Neural cell (in vitro differentiated cells): ENCODE data around the gene SPTBN2. TPM values are rescaled to one million over a fixed set of nuclear protein-coding genes. Genes with fewer than 3 reads are reported as not detected.

Source experiments
- H2AFZ ChIP-seq: fragments of 200-600, 300-800 bp; sonication (generic), shearing (Covaris generic); 2 replicates; pipeline ENCODE4 v1.6.0; 2014; ENCODE audit warnings: low read depth, mild to moderate bottlenecking, antibody characterized with exemption, low read length, moderate library complexity
- H3F3A ChIP-seq: fragments of 200-600 bp; shearing (Covaris generic); 2 replicates; pipeline ENCODE4 v1.6.1; 2016; ENCODE audit warnings: mild to moderate bottlenecking, moderate library complexity, mixed read lengths, antibody characterized with exemption, low read length; ENCODE audit not compliant: insufficient read depth, poor library complexity, severe bottlenecking
- H3K27ac ChIP-seq: fragments of 200-600, 300-800 bp; sonication (generic), shearing (Covaris generic); 2 replicates; pipeline ENCODE4 v1.5.1; 2014; ENCODE audit warnings: mild to moderate bottlenecking, low read length, moderate library complexity
- H3K27me3 ChIP-seq: fragments of 300-800, 200-600 bp; sonication (generic), shearing (Covaris generic); 2 replicates; pipeline ENCODE4 v1.6.0; 2014; ENCODE audit warnings: mild to moderate bottlenecking, low read depth, low read length, moderate library complexity; ENCODE audit not compliant: insufficient read depth
- H3K36me3 ChIP-seq: fragments of 300-800, 200-600 bp; sonication (generic), shearing (Covaris generic); 2 replicates; pipeline ENCODE4 v1.5.1; 2014; ENCODE audit warnings: mild to moderate bottlenecking, antibody characterized with exemption, low read length, moderate library complexity; ENCODE audit not compliant: insufficient read depth
- H3K4me2 ChIP-seq: fragments of 300-800, 200-600 bp; sonication (generic), shearing (Covaris generic); 2 replicates; pipeline ENCODE4 v1.6.0; 2014; ENCODE audit warnings: mild to moderate bottlenecking, low read length
- H3K4me3 ChIP-seq: fragments of 300-800, 200-600 bp; sonication (generic), shearing (Covaris generic); 2 replicates; pipeline ENCODE4 v1.5.1; 2014; ENCODE audit warnings: mild to moderate bottlenecking, low read length, moderate library complexity
- H3K79me2 ChIP-seq: fragments of 200-600 bp; shearing (Covaris generic); replicated peaks from 2 replicates; pipeline ENCODE4 v1.6.0; 2014; ENCODE audit warnings: mild to moderate bottlenecking, low read length, moderate library complexity; ENCODE audit not compliant: insufficient read depth
- H3K9ac ChIP-seq: fragments of 300-800, 200-600 bp; sonication (generic), shearing (Covaris generic); 2 replicates; pipeline ENCODE4 v1.6.1; 2016; ENCODE audit warnings: mild to moderate bottlenecking, low read length, mixed read lengths
- H3K9me2 ChIP-seq: fragments of 200-600 bp; shearing (Covaris generic); 2 replicates; pipeline ENCODE4 v1.6.1; 2016; ENCODE audit warnings: mild to moderate bottlenecking, low read length, mixed read lengths; ENCODE audit not compliant: insufficient read depth
- H3K9me3 ChIP-seq: fragments of 200-600, 300-800 bp; sonication (generic), shearing (Covaris generic); 2 replicates; pipeline ENCODE4 v1.6.1; 2016; ENCODE audit warnings: mild to moderate bottlenecking, mixed run types, low read length, moderate library complexity, mixed read lengths
- H4K20me1 ChIP-seq: fragments of 200-600 bp; shearing (Covaris generic); 2 replicates; pipeline ENCODE4 v1.6.1; 2016; ENCODE audit warnings: mild to moderate bottlenecking, mixed run types; ENCODE audit not compliant: insufficient read depth
- EP300 ChIP-seq: fragments of 450-650 bp; conservative IDR thresholded peaks from 2 replicates; pipeline ENCODE4 v1.6.1; 2014; ENCODE audit warnings: antibody characterized with exemption, mild to moderate bottlenecking, moderate library complexity; ENCODE audit not compliant: poor library complexity, severe bottlenecking
- EZH2 ChIP-seq: fragments of 200-600, 300-800 bp; shearing (Covaris generic), sonication (generic); IDR thresholded peaks from 2 replicates; pipeline ENCODE4 v1.6.1; 2014; ENCODE audit warnings: antibody characterized with exemption, low read length, borderline replicate concordance, mild to moderate bottlenecking; ENCODE audit not compliant: insufficient read depth, poor library complexity, severe bottlenecking
- MXI1 ChIP-seq: fragments of 450-650 bp; conservative IDR thresholded peaks from 2 replicates; pipeline ENCODE4 v1.6.1; 2014; ENCODE audit warnings: antibody characterized with exemption, mild to moderate bottlenecking; ENCODE audit not compliant: poor library complexity, severe bottlenecking
- POLR2AphosphoS5 ChIP-seq: IDR thresholded peaks from 2 replicates; pipeline ENCODE4 v1.6.1; 2012
- RAD21 ChIP-seq: fragments of 450-650 bp; conservative IDR thresholded peaks from 2 replicates; pipeline ENCODE4 v1.6.1; 2014; ENCODE audit warnings: antibody characterized with exemption, mild to moderate bottlenecking, moderate library complexity
- REST ChIP-seq: IDR thresholded peaks from 2 replicates; pipeline ENCODE4 v1.6.1; 2012; ENCODE audit warnings: borderline replicate concordance
- SMC3 ChIP-seq: fragments of 450-650 bp; conservative IDR thresholded peaks from 2 replicates; pipeline ENCODE4 v1.6.1; 2014; ENCODE audit warnings: antibody characterized with exemption, mild to moderate bottlenecking, moderate library complexity; ENCODE audit not compliant: poor library complexity
- TAF1 ChIP-seq: IDR thresholded peaks from 2 replicates; pipeline ENCODE4 v1.6.1; 2012; ENCODE audit warnings: low read depth
- polyA plus RNA-seq: library from polyadenylated mRNA; depleted of rRNA; stranded (reverse); fragments of >200 nt; gene quantifications from 2 replicates; pipeline ENCODE4 v1.2.3, GENCODE V29; 2014
- TF ChIP-seq, protein P1 (sequence below): fragments of 450-650 bp; IDR thresholded peaks from 2 replicates; pipeline ENCODE4 v1.5.1; 2014; ENCODE audit warnings: antibody characterized with exemption, mild to moderate bottlenecking, moderate library complexity; ENCODE audit not compliant: poor library complexity, severe bottlenecking

SPTBN2 gene
- polyA plus RNA-seq, 1 donor from 2014 or later = 159 TPM

GRCh38 chr11:66710384-66710930 is 18.6 kb downstream of the SPTBN2 start:
- no peak for TF ChIP-seq TAF1
- no peak for TF ChIP-seq REST
- TF ChIP-seq POLR2AphosphoS5 = no peak
- TF ChIP-seq RAD21 = no peak
- TF ChIP-seq EZH2 = no peak
- no peak for TF ChIP-seq SMC3
- TF ChIP-seq MXI1 = no peak
- TF ChIP-seq EP300 = no peak
- TF ChIP-seq, protein P1, sequence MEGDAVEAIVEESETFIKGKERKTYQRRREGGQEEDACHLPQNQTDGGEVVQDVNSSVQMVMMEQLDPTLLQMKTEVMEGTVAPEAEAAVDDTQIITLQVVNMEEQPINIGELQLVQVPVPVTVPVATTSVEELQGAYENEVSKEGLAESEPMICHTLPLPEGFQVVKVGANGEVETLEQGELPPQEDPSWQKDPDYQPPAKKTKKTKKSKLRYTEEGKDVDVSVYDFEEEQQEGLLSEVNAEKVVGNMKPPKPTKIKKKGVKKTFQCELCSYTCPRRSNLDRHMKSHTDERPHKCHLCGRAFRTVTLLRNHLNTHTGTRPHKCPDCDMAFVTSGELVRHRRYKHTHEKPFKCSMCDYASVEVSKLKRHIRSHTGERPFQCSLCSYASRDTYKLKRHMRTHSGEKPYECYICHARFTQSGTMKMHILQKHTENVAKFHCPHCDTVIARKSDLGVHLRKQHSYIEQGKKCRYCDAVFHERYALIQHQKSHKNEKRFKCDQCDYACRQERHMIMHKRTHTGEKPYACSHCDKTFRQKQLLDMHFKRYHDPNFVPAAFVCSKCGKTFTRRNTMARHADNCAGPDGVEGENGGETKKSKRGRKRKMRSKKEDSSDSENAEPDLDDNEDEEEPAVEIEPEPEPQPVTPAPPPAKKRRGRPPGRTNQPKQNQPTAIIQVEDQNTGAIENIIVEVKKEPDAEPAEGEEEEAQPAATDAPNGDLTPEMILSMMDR = no peak
- no peaks in the 10 kb centered on the region for H3K79me2 ChIP-seq

GRCh38 chr11:66708701-66709100 is 20.3 kb downstream of the SPTBN2 start:
- no peak overlapping the region for H3K4me2 ChIP-seq
- no peaks in the 10 kb centered on the region for H3K79me2 ChIP-seq
- no peak overlapping the region for H3K27ac ChIP-seq
- peaks cover 7% of the 10 kb centered on the region for H3K36me3 ChIP-seq
- H3K9me2 ChIP-seq = no peaks in the 10 kb centered on the region
- H3F3A ChIP-seq = no peaks in the 10 kb centered on the region
- no peak overlapping the region for H2AFZ ChIP-seq
- no peaks in the 10 kb centered on the region for H3K27me3 ChIP-seq
- no peak overlapping the region for H3K9ac ChIP-seq
- H4K20me1 ChIP-seq = no peaks in the 10 kb centered on the region
- no peaks in the 10 kb centered on the region for H3K9me3 ChIP-seq
- H3K4me3 ChIP-seq = no peak overlapping the region
- no peak for TF ChIP-seq MXI1
- TF ChIP-seq, protein P1 = no peak
- TF ChIP-seq SMC3 = no peak
- no peak for TF ChIP-seq EZH2
- no peak for TF ChIP-seq REST
- TF ChIP-seq TAF1 = no peak
- TF ChIP-seq EP300 = no peak
- TF ChIP-seq POLR2AphosphoS5 = no peak
- no peak for TF ChIP-seq RAD21

More at GRCh38 chr11:66710384-66710930, 18.6 kb downstream of the SPTBN2 start:
- H3K27ac ChIP-seq = no peak overlapping the region
- H3K36me3 ChIP-seq = peaks cover 15% of the 10 kb centered on the region
- H3K9me3 ChIP-seq = no peaks in the 10 kb centered on the region
- no peaks in the 10 kb centered on the region for H3K27me3 ChIP-seq
- no peak overlapping the region for H2AFZ ChIP-seq
- H3K9me2 ChIP-seq = no peaks in the 10 kb centered on the region
- no peak overlapping the region for H3K9ac ChIP-seq
- H3K4me2 ChIP-seq = no peak overlapping the region
- no peaks in the 10 kb centered on the region for H3F3A ChIP-seq
- no peak overlapping the region for H3K4me3 ChIP-seq
- no peaks in the 10 kb centered on the region for H4K20me1 ChIP-seq
